SK-N-SH (cell line): ENCODE results near the gene PDGFB. TPM values are rescaled to one million over a fixed set of nuclear protein-coding genes. Genes with fewer than 3 reads are reported as not detected.
A peak's percentile ranks its signal among the peaks of the same experiment; 100 is the strongest.

Source experiments
- CTCF ChIA-PET: fragments of 300-600, 350-600 bp; formaldehyde crosslinking; extraction: SDS; loops from one replicate; lab custom pipeline; 2021; lab: Yijun Ruan, JAX
- POLR2A ChIA-PET: fragments of 350-600 bp; sonication (Branson Sonifier 250); formaldehyde crosslinking; extraction: SDS; loops from one replicate; lab custom pipeline; 2020; ENCODE audit warnings: antibody characterized with exemption, inconsistent platforms; lab: Yijun Ruan, JAX
- DNase-seq: peaks from one replicate; pipeline ENCODE4 v3.0.0; 2012
- H2AFZ ChIP-seq: fragments of 200-600 bp; sonication (generic); 2 replicates; pipeline ENCODE4 v1.8.1; 2016; ENCODE audit warnings: antibody characterized with exemption, mild to moderate bottlenecking, low read depth
- H3F3A ChIP-seq: fragments of 200-600 bp; sonication (generic); replicated peaks from 2 replicates; pipeline ENCODE3; 2016; ENCODE audit warnings: antibody characterized with exemption, mild to moderate bottlenecking; ENCODE audit not compliant: insufficient read depth
- H3K27ac ChIP-seq, 2 experiments: fragments of 200-500 bp in 1 of 2; fragments of 200-600 bp in 1 of 2; sonication (Bioruptor generic) in 1 of 2; sonication (generic), shearing (Covaris generic) in 1 of 2; 2 replicates each; pipeline versions ENCODE4 v1.5.1 to v1.6.1; 2014 to 2016; ENCODE audit warnings: low read depth in 2 of 2, inconsistent platforms in 1 of 2, low read length in 1 of 2, mild to moderate bottlenecking in 1 of 2, mixed read lengths in 1 of 2
- H3K27me3 ChIP-seq: fragments of 200-600 bp; sonication (generic), shearing (Covaris generic); 2 replicates; pipeline ENCODE4 v1.6.1; 2016; ENCODE audit warnings: mixed run types; ENCODE audit not compliant: insufficient read depth
- H3K36me3 ChIP-seq, 2 experiments: fragments of 200-500 bp in 1 of 2; fragments of 200-600 bp in 1 of 2; sonication (Bioruptor generic) in 1 of 2; sonication (generic) in 1 of 2; replicated peaks in 1 of 2; 2 replicates each; pipeline versions ENCODE3 to v1.5.1; 2014 to 2016; ENCODE audit warnings: low read length in 1 of 2, mild to moderate bottlenecking in 1 of 2; ENCODE audit not compliant: insufficient read depth in 2 of 2, control insufficient read depth in 1 of 2
- H3K4me1 ChIP-seq, 2 experiments: fragments of 200-500 bp in 1 of 2; fragments of 200-600 bp in 1 of 2; sonication (Bioruptor generic) in 1 of 2; sonication (generic), shearing (Covaris generic) in 1 of 2; 2 replicates each; pipeline versions ENCODE4 v1.5.1 to v1.6.1; 2014 to 2016; ENCODE audit warnings: low read depth in 1 of 2, low read length in 1 of 2, mixed run types in 1 of 2; ENCODE audit not compliant: insufficient read depth in 2 of 2, control insufficient read depth in 1 of 2
- H3K4me2 ChIP-seq: fragments of 200-600 bp; sonication (generic), shearing (Covaris generic); 2 replicates; pipeline ENCODE4 v1.6.1; 2017; ENCODE audit warnings: mixed run types
- H3K4me3 ChIP-seq, 2 experiments: fragments of 200-500 bp in 1 of 2; fragments of 200-600 bp in 1 of 2; sonication (Bioruptor generic) in 1 of 2; sonication (generic), shearing (Covaris generic) in 1 of 2; 2 replicates each; pipeline versions ENCODE4 v1.5.1 to v1.8.1; 2014 to 2016; ENCODE audit warnings: low read depth in 2 of 2, inconsistent platforms in 1 of 2, low read length in 1 of 2, mild to moderate bottlenecking in 1 of 2, mixed read lengths in 1 of 2, moderate library complexity in 1 of 2
- H3K79me2 ChIP-seq: fragments of 200-600 bp; sonication (generic); 2 replicates; pipeline ENCODE4 v1.8.1; 2017; ENCODE audit warnings: mild to moderate bottlenecking; ENCODE audit not compliant: insufficient read depth
- H3K9ac ChIP-seq: fragments of 200-600 bp; sonication (generic); 2 replicates; pipeline ENCODE4 v1.6.1; 2017; ENCODE audit warnings: mixed run types
- H3K9me2 ChIP-seq: fragments of 200-600 bp; sonication (generic); 2 replicates; pipeline ENCODE4 v1.6.1; 2017; ENCODE audit warnings: mixed run types
- H3K9me3 ChIP-seq: fragments of 200-600 bp; sonication (generic); 2 replicates; pipeline ENCODE4 v1.6.1; 2017; ENCODE audit warnings: mixed run types, mild to moderate bottlenecking, moderate library complexity
- H4K20me1 ChIP-seq: fragments of 200-600 bp; sonication (generic); 2 replicates; pipeline ENCODE4 v1.6.1; 2017; ENCODE audit warnings: mild to moderate bottlenecking, mixed run types; ENCODE audit not compliant: insufficient read depth
- POLR2AphosphoS5 ChIP-seq: IDR thresholded peaks from 2 replicates; pipeline ENCODE4 v1.6.1; 2012; ENCODE audit warnings: low read depth, low read length
- WGBS: methylation state at CpG from one replicate; pipeline ENCODE4 v1.1.6; 2017; ENCODE audit warnings: low lambda C conversion rate; 5-methylcytosine and 5-hydroxymethylcytosine counted together
- polyA plus RNA-seq, 3 experiments: library from polyadenylated mRNA; depleted of rRNA; stranded (reverse); fragments of >200 nt; gene quantifications; 2 replicates each; pipeline ENCODE4 v1.2.3, GENCODE V29; 2012

The PDGFB gene
- polyA plus RNA-seq, 1 of the 3 experiments (the other 2 are of a cell fraction): 0.44 TPM

- TF ChIP-seq POLR2AphosphoS5: no peak
- no peaks in the 10 kb centered on the region for H3K9me3 ChIP-seq
- peaks cover 4% of the 10 kb centered on the region for H3F3A ChIP-seq
- H3K9ac ChIP-seq: peak overlapping the region; percentile 51
- no peaks in the 10 kb centered on the region for H3K36me3 ChIP-seq
- peak overlapping the region in 1 of 2 experiments; percentile 67; a peak in 2 of 4 replicates for H3K27ac ChIP-seq
- H3K9me2 ChIP-seq: no peaks in the 10 kb centered on the region
- 82% methylated on average over 8 of the region's 11 CpGs for WGBS
- no peaks in the 10 kb centered on the region for H3K79me2 ChIP-seq
- H3K27me3 ChIP-seq: no peaks in the 10 kb centered on the region
- no peak overlapping the region for H3K4me3 ChIP-seq
- CTCF ChIA-PET: interaction anchor here (0.7 to 1.5 kb wide), 4 partner anchors 126 to 1046 kb away, joined by 3 to 8 read pairs (median 4); no protein-coding TSS in a partner anchor
- peak overlapping the region; percentile 50 for H3K4me2 ChIP-seq
- POLR2A ChIA-PET: no interaction called here
- no peaks in the 10 kb centered on the region for H4K20me1 ChIP-seq
- H3K4me1 ChIP-seq: peaks cover 4 to 9% of the 10 kb centered on the region in 2 experiments; a peak in 2 of 4 replicates
- no peak overlapping the region for H2AFZ ChIP-seq
- no peak for DNase-seq
Observed at GRCh38 chr22:39173787-39174497, 70.8 kb downstream of the PDGFB start.

Other genes with a start within 250 kb of the PDGFB start
- gene APOBEC3C, start 230.7 kb downstream of the PDGFB start, polyA plus RNA-seq (2012; rRNA removed): 11.7 and 12.4 TPM in 2 replicates
- 0.21 and 0.37 TPM in 2 replicates for gene APOBEC3D, start 223.9 kb downstream of the PDGFB start, polyA plus RNA-seq (2012; rRNA removed)
- 3.8 and 4.3 TPM in 2 replicates for gene APOBEC3F, start 204.1 kb downstream of the PDGFB start, polyA plus RNA-seq (2012; rRNA removed)
- gene APOBEC3G, start 167.7 kb downstream of the PDGFB start, polyA plus RNA-seq (2012; rRNA removed): 0.11 TPM in 1 of 2 replicates, not detected in the other
- gene APOBEC3H, start 147.7 kb downstream of the PDGFB start, polyA plus RNA-seq (2012; rRNA removed): 0.18 and 0.49 TPM in 2 replicates
- 2.3 and 2.7 TPM in 2 replicates for gene CBX7, start 92.3 kb downstream of the PDGFB start, polyA plus RNA-seq (2012; rRNA removed)
- gene RPL3, start 74.6 kb upstream of the PDGFB start, polyA plus RNA-seq (2012; rRNA removed): 4,089 and 4,976 TPM in 2 replicates
- 18.1 and 18.7 TPM in 2 replicates for gene SYNGR1, start 105.0 kb upstream of the PDGFB start, polyA plus RNA-seq (2012; rRNA removed)
- gene TAB1, start 154.8 kb upstream of the PDGFB start, polyA plus RNA-seq (2012; rRNA removed): 10.8 and 12.9 TPM in 2 replicates
- gene MGAT3, start 212.0 kb upstream of the PDGFB start, polyA plus RNA-seq (2012; rRNA removed): 0.16 and 0.21 TPM in 2 replicates